KOPT-K1 (cell line): ENCODE data around the gene KIAA1217.

Experiments
- H3K27ac ChIP-seq: fragments of 200-600 bp; sonication (generic); 2 replicates; pipeline ENCODE4 v1.5.1; 2016; ENCODE audit warnings: antibody characterized with exemption, mild to moderate bottlenecking, low read depth, low read length; ENCODE audit not compliant: poor library complexity, severe bottlenecking
- H3K36me3 ChIP-seq: fragments of 200-600 bp; sonication (generic); 2 replicates; pipeline ENCODE4 v1.5.1; 2017; ENCODE audit warnings: antibody characterized with exemption, mild to moderate bottlenecking, low read length, moderate library complexity; ENCODE audit not compliant: insufficient read depth
- H3K9me3 ChIP-seq: fragments of 200-600 bp; sonication (generic); 2 replicates; pipeline ENCODE4 v1.5.1; 2017; ENCODE audit warnings: antibody characterized with exemption, low read length, mild to moderate bottlenecking; ENCODE audit not compliant: insufficient read depth, poor library complexity, severe bottlenecking

Gene KIAA1217

DNA sequence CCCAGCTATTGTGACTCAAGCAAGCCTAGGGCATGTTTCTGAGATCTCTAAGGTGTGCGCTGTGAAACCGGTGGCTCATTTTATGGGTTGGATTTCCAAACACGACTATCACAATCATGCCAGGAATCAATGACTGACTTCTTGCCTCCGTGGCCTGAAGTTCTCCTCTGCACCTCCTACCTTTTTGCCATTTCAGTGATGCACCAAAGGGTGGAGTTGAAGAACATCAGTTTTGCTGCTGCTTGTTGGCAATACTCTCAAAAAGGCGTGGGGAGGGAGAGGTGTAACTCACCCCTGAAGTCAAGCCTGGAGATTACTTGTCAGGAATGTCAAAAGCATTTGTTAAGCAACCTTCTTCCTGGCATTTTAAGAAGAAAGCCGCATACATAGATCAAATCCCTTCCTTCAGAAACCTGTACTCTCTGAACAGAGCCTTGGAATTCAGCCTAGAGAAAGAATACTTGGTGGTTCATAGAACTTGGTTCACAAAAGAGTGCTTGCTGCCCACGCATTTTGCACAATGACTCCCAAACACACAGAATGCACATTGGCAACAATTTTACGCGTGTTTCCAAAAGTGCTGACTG, 41.0 kb downstream of the KIAA1217 start:
- H3K27ac ChIP-seq = no peak overlapping the region
- H3K9me3 ChIP-seq = no peaks in the 10 kb centered on the region
- no peaks in the 10 kb centered on the region for H3K36me3 ChIP-seq

DNA sequence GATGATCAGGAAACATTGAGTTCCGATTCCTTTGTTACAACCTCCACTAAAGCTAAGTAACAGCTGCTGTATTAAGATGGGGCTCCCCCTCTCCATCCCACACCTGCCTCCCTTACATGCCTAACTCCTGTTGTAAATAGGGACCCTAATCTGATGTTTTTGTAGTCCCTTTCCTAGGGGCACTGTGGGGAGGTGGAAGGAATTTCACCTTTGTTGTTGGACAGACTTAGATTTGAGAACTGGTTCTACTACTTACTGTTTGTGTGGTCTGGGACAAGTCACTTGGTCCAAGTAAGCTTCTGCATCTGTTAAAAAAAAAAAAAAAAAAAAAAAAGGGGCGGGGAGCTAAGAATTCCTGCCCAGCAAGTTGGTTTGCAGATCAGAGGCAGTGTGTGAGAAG, 42.6 kb downstream of the KIAA1217 start:
- Histone ChIP-seq H3K9me3 (no peaks in the 10 kb centered on the region), H3K27ac (no peak overlapping the region), H3K36me3 (no peaks in the 10 kb centered on the region)

DNA sequence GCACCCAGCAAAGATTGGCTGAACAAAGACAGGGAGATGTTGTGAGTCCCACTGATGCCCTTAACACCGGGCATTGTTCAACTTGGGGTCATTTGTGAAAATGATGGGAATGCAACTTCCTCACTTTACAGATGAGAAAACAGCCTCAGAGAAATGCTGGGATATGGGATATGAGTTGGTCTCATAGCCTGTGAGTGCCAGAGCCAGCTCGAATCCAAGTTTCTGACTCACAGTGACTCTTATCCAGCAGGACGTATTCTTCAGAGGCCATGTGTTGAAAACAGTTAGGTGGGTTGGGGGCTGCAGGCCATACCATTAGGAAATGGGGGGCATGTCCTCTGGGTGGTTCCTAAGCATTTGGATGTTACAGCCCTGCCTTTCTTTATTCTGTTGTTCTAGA, 45.2 kb downstream of the KIAA1217 start:
- H3K27ac ChIP-seq = no peak overlapping the region
- H3K9me3 ChIP-seq = no peaks in the 10 kb centered on the region
- no peaks in the 10 kb centered on the region for H3K36me3 ChIP-seq

DNA sequence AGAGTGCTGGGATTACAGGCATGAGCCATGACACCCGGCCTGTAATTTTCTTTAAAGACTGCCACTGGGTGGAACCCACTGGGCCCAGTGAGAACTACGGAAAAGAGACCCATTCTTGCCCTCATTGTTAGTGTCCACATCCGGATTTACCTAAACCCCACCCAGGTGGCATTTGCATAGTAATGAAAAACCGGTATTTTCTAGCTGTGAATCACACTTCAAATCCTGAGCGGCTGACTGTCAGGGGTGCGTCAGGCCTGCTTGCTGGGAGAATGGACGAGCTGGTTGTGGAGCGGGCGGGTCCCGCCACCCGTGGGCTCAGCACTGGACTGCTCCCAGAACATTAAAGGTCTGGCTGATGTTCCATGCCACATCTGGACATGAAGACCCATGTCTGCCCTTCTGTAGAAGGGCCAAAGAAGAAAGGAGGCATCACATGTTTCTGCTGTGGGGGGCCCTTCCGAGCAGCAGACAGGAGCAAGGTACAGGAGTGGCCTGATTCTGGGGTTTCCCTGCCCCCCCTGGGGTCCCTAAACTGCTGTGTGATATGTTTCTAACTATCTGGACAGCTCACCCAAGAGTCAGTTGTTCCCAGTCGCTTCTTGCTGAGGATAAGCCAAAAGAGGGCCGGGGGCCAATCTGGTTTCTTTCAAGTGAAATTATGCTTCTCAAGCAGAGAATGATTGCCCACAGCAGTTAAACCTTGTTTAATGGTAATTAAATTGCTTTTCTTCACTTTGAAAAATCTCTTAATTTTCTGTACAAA, 46.4 kb downstream of the KIAA1217 start:
- H3K36me3 ChIP-seq = no peaks in the 10 kb centered on the region
- H3K27ac ChIP-seq = no peak overlapping the region
- no peaks in the 10 kb centered on the region for H3K9me3 ChIP-seq

DNA sequence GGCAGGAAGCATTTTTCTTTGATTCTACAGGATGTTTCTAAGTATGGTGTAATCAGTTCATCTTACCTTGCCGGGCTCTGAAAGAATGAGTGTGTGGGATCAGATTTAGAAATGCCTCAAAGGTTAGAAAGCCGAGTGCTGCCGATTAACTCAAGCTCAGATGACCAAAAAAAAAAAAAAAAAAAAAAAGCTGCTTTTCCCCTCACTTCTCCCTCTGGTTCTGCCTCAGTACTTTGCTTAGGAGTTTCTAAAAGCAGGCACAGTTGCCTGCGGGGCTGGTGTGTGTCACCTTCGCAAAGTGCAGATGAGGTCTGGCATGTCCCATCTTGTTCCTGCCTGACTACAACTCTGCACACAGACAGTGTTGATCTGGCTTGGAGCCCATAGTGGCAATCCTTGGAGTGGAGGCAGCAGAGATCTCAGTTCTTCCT, 47.0 kb downstream of the KIAA1217 start:
- Histone ChIP-seq H3K27ac (no peak overlapping the region), H3K36me3 (no peaks in the 10 kb centered on the region), H3K9me3 (no peaks in the 10 kb centered on the region)

DNA sequence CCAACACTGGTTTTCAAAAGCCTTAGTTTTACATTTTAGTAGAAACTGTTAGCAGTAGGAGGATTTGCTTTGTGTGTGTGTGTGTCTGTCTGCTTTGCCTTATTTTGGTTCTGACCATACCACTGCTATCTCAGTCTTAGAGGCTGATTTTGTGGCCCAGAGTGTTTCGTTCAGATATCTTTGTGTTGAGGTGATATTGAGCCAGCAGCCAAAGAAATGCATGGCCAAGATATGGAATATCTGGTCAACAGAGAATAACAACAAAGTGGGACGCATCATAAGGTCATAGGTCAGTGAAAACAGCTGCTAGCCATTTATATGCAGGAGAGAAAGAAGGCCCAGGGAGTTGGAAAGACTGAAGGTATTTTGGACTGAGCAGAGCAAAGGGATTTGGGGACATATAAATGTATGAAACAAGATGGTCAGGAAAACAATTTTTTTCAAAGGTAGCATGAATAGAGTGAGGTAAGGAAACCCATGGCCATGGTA, 47.7 kb downstream of the KIAA1217 start:
- H3K9me3 ChIP-seq = no peaks in the 10 kb centered on the region
- H3K36me3 ChIP-seq = no peaks in the 10 kb centered on the region
- no peak overlapping the region for H3K27ac ChIP-seq

DNA sequence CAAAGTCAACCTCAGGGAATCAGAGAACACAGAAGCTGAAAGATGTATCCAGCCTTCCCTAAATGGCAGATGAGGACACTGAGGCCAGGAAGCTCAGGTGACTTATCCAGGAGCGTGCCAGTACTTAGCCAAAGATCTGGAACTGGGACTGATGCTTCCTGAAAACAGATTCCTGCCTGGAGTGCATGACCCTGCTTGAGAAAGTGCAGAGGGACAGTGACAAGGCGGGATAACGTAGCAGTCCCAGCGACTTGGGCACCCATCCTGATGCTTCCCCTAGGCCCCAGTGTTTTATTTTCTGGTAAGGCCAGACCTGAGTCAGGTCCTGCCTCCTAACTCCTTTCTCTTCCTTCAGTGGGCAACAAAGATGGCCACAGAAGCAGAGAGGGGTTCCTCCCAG, 48.6 kb downstream of the KIAA1217 start:
- Histone ChIP-seq H3K36me3 (no peaks in the 10 kb centered on the region), H3K9me3 (no peaks in the 10 kb centered on the region), H3K27ac (no peak overlapping the region)

DNA sequence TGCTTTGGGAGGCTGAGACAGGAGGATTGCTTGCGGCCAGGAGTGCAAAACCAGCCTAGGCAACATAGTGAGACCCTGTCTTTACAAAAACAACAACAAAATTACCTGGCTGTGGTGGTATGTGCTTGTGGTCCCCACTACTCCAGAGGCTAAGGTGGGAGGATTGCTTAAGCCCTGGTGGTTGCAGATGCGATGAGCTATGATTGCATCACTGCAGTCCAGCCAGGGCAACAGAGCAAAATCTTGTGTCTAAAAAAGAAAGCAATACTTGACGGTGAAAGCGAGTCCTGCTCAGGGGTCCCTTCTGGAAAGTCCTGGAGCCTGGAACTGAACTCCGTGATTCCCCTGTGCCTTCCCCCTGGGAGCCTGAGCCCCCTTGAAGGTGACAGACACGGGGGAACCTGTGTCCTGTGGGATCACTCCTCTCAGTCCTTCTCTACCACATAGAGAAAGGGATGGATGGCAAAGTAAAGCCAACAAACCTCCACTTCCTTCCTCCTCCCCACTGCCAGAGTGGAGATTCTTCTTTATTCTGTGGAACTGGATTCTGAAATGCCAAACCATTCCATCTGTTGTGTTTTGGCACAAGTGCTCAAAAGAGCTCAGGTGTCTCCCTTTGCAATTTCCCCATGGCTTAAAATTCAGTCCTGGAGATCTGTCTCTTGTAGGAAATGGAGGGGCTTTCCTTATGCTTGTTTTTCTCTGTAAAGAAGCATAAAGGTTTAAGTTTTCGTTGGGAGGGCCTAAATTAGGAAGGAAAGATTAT, 50.6 kb downstream of the KIAA1217 start:
- H3K9me3 ChIP-seq = no peaks in the 10 kb centered on the region
- no peaks in the 10 kb centered on the region for H3K36me3 ChIP-seq
- H3K27ac ChIP-seq = no peak overlapping the region

DNA sequence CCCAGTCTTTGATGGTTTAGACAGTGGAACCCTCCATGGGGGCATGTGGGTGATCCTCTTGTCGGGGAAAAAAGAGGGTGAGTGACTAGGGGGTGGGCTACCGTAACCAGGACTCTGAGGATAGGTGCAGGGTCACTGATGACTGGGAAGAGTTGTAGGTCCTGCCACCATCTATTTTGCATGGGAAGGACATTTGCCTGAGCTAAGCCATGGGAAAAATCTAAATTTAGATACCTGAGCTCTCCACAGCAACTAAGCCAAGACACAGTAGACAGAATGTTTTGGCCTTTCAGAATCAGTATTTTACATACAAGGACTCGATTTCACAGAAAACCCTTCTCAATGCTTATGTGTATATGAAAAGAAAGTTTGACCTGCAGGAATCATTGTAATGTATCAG, 52.7 kb downstream of the KIAA1217 start:
- Histone ChIP-seq H3K27ac (no peak overlapping the region), H3K36me3 (no peaks in the 10 kb centered on the region), H3K9me3 (no peaks in the 10 kb centered on the region)

DNA sequence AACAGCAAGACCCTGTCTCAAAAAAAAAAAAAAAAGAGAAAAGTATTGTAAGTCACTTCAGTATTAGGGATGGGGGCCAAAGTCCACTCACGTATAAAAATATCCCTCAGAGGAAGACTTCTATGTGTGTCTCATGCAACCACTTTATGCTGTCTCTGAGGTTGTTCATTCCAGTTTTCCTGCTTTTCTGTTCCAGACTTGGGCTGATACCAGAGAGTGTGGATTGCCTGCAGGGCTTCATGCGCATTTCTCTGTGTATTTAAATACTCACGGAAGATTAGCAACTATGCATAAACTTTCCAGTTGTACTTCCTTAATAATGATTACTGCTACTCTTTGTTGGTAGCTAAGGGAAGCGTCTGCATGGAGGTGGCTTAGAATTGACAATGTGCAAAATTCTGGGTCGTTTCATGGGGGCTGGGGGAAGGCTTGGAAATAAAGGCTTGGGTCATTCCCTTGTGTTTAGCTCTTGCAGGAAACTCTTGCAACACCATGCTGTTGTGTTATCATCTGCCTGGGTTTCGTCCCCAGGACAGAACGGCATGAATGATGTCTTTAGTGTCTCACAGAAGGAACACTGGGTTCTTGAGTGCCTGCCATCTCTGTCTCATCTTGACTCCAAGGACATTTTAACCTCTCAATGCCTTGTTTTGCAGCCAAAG, 54.1 kb downstream of the KIAA1217 start:
- Histone ChIP-seq H3K27ac (no peak overlapping the region), H3K9me3 (no peaks in the 10 kb centered on the region), H3K36me3 (no peaks in the 10 kb centered on the region)

DNA sequence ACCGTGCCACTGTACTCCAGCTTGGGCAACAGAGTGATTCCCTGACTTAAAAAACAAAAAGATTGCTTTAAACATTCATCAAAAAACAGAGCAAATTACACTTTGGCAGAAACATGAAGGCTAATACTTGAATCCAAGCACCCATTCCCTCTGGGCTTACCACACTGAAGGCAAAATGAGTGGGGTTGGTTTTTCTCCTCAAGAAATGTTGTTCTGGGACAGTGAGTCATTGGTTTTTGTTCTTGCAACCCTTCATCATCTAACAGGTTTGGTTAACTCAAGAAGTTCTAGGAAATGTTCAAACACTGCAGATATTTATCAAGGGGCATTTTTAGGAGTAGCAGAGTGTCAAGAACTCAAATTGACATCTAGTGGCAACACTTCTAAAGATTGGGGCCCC, 60.5 kb downstream of the KIAA1217 start:
- H3K27ac ChIP-seq = no peak overlapping the region
- H3K36me3 ChIP-seq = no peaks in the 10 kb centered on the region
- H3K9me3 ChIP-seq = no peaks in the 10 kb centered on the region

DNA sequence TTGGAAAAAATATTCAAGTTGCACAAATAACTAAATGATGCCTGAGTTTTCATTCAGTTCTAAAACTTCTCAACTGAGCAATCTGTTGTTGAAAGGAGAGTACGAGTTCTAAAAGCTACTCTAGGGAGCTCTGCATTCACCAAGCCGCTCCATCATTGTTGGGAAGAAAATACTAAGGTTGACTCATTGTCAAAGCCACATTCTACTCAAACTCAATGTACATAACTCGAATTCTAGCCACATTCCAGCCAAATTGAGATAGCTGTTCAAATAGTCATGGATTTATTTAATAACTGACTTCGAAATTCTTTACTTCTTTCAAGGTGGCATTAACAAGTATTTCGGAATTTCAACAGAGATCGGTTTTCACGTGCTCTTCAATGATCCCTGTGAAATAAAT, 63.4 kb downstream of the KIAA1217 start:
- no peaks in the 10 kb centered on the region for H3K36me3 ChIP-seq
- H3K9me3 ChIP-seq = no peaks in the 10 kb centered on the region
- no peak overlapping the region for H3K27ac ChIP-seq

DNA sequence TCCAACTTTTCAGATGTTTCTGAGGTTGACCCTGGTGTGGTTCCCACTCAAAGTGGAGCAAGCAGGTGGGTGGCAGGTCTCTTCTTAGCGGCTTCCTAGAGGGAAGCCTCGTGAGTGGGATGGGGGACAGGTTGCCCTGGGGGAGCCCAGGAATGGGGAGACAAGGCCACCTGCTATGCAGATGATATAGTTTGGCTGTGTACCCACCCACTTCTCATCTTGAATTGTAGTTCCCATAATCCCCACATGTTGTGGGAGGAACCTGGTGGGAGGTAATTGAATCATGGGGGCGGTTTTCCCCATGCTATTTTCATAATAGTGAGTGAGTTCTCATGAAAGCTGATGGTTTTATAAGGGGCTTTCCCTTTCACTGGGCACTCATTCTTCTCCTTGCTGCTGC, 68.3 kb downstream of the KIAA1217 start:
- Histone ChIP-seq H3K27ac (no peak overlapping the region), H3K9me3 (no peaks in the 10 kb centered on the region), H3K36me3 (no peaks in the 10 kb centered on the region)

DNA sequence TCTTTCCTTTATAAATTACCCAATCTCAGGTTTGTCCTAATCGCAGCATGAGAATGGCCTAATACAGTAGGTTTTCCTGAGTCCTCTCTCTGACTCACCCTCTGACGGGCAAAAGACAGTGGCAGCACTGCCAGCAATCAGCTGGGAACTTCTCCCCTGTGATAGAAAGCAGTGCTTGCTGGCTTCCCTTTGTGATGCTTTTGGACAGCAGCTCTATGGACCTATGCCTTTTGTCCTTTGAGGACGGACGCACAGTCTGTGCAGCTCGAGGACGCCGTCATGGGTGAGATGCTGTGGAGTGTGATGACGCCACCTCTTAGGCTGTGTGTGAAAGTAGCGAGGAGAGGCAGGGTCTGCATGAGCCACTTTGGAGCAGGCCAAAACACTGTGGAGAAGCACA, 68.8 kb downstream of the KIAA1217 start:
- H3K27ac ChIP-seq = no peak overlapping the region
- no peaks in the 10 kb centered on the region for H3K36me3 ChIP-seq
- no peaks in the 10 kb centered on the region for H3K9me3 ChIP-seq
